Activated T-cell treated with anti-CD3 and anti-CD28 coated beads, Interleukin-2, amount 50 U/mL, for 72 hours (primary cell): ENCODE results near the gene HOXD12. TPM values are rescaled to one million over a fixed set of nuclear protein-coding genes. Genes with fewer than 3 reads are reported as not detected.

Source experiments
- ATAC-seq, 2 donors: fragments of 150-1000 bp; cut with Tn5 transposase; replicated peaks in 1 of 2; 2 replicates each; pipeline ENCODE4 v1.10.0; 2021; ENCODE audit warnings: moderate library complexity in 2 of 2, mild to moderate bottlenecking in 1 of 2
- DNase-seq, 2 donors: peaks; one replicate each; pipeline ENCODE4 v3.0.0; 2021 to 2022; ENCODE audit warnings: mixed read lengths in 1 of 2
- H3K27ac Mint-ChIP-seq: one replicate; pipeline ENCODE4 v1.8.0; 2022; ENCODE audit warnings: mild to moderate bottlenecking, moderate library complexity, mixed read lengths
- H3K27me3 Mint-ChIP-seq: one replicate; pipeline ENCODE4 v1.8.0; 2022; ENCODE audit warnings: low read depth, mixed read lengths
- H3K36me3 Mint-ChIP-seq, 2 donors: one replicate each; pipeline ENCODE4 v1.8.0; 2022; ENCODE audit warnings: mixed read lengths in 2 of 2, mild to moderate bottlenecking in 1 of 2; ENCODE audit not compliant: insufficient read depth in 2 of 2
- H3K4me1 Mint-ChIP-seq: one replicate; pipeline ENCODE4 v1.8.0; 2022; ENCODE audit warnings: low read depth, mixed read lengths
- H3K4me3 Mint-ChIP-seq, 2 donors: one replicate each; pipeline ENCODE4 v1.8.0; 2022; ENCODE audit warnings: mild to moderate bottlenecking in 2 of 2, mixed read lengths in 2 of 2, moderate library complexity in 2 of 2
- H3K9me3 Mint-ChIP-seq, 2 donors: one replicate each; pipeline ENCODE4 v1.8.0; 2022; ENCODE audit warnings: mixed read lengths in 2 of 2
- total RNA-seq, 2 donors: library from RNA; stranded (reverse); gene quantifications; one replicate each; pipeline ENCODE4 v1.2.3, GENCODE V29; 2022

HOXD12 gene
- total RNA-seq, 2 donors from 2014 or later: not detected

GRCh38 chr2:176126929-176127773 lies 27.6 kb downstream of the HOXD12 start:
- H3K4me3 Mint-ChIP-seq: no peak overlapping the region
- peak overlapping the region; percentile 63 for H3K27ac Mint-ChIP-seq
- H3K27me3 Mint-ChIP-seq: peaks cover 75% of the 10 kb centered on the region
- no peak for ATAC-seq
- H3K4me1 Mint-ChIP-seq: peaks cover 42% of the 10 kb centered on the region
- DNase-seq: peak; percentile 61 to 67
- peaks cover 0 to 2% of the 10 kb centered on the region in 2 donors for H3K36me3 Mint-ChIP-seq
- H3K9me3 Mint-ChIP-seq: no peaks in the 10 kb centered on the region

DNA sequence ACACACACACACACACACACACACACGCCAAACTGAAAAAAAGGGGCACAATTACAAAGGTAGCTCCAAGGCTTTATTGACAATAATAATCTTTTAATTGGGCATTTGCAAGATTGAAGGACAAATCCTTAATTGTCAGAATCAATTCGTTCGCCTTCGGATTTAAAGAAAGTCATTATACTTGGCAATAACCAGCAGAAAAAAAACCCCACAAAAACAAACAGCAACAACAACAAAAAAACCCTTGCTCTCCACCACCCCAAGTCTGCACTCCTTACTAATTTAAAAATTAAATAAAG lies 28.1 kb downstream of the HOXD12 start:
- Mint-ChIP-seq H3K4me1 (peaks cover 46% of the 10 kb centered on the region), H3K9me3 (no peaks in the 10 kb centered on the region), H3K27ac (peak overlapping the region; percentile 74), H3K27me3 (peaks cover 81% of the 10 kb centered on the region), H3K36me3 (peaks cover 0 to 5% of the 10 kb centered on the region in 2 donors), H3K4me3 (no peak overlapping the region)
- no peak for ATAC-seq
- no peak for DNase-seq

DNA sequence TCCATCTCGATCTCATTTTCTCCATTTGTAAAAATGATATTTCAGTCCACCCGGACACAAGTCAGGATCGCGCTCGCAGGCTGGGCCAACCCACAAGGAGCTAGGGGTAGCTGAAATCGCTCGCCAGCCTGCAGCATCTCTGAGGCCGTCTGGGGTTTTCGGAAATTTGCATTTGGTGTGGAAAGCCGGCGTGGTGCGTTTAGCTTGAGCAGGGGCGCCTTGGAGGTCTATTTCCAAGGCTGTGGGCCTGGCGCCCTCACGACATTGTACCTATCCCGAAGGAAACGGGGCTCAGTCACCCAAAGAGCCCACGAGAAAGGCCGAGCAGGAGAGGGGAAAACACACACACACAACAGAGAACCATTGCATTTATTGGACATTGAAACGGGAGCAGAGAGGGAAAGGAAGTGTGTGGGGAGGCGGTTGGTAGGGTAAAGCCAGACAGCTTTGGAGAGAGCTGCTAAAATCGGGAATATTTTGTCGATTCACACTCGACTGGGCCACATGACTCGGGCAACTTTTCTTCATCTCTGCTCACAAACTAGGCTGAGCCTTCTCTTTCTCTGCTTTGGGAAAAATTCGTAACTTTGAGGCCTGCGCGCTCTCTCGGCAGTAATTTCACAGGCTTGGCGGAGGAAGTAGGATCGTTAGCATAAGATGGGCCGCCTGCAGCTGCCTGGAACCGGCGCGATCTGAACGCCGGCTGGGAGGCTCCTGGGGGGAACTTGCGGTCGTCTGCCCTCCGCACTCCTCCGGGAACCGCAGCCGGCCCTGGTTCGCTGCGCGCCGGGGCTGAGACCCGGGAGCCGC lies 28.8 kb downstream of the HOXD12 start:
- DNase-seq (no peak), ATAC-seq (no peak)
- Mint-ChIP-seq H3K4me1 (peaks cover 46% of the 10 kb centered on the region), H3K36me3 (peaks cover 0 to 5% of the 10 kb centered on the region in 2 donors), H3K9me3 (no peaks in the 10 kb centered on the region), H3K27me3 (peaks cover 86% of the 10 kb centered on the region), H3K4me3 (peak overlapping the region; percentile 44 to 65), H3K27ac (peak overlapping the region; percentile 74)

DNA sequence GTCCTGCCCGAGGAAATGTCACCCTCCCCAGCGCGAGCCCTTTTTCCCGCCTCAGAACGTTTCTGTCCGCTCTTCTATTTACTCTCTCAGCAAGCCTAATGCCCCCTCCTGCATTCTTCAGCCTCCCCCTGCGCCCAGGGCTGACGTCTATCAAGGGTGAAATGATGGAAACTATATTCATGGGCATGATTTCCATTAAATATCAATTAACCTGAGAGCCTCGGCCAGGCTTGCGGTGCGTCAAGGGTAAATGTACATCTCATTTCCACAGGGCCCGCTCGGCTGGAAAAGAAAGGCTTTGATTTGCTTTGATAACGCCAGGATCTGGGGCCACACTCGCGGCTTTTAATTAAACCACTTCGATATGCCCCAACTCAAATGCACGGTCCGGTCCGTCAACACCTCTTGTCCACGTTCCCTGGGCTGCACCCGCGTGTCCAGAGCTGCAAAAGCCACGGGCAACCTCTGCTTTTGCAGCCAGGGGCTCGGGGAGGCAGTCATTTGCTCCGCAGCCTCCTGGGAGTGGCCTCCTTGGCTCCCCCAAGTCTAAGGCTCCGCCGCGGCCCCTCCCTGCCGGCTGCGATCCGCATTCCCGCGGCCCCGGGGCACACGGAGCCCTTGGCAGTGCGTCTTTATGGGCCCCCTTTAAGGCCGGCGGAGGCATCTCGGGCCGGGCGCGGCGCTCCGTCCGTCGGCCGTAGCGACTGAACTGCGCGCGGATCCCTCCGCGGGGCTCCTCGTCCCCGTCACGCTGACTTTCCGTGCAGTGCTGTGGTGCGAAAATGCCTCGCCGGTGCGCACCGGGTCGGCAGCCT lies 29.6 kb downstream of the HOXD12 start, which contains the start of gene HOXD8:
HOXD8 (plus strand) TSS at position 724 of the 815 bp plus-strand sequence. CDS start 662 bp downstream, outside the sequence.
- H3K36me3 Mint-ChIP-seq: peaks cover 0 to 5% of the 10 kb centered on the region in 2 donors
- peaks cover 46% of the 10 kb centered on the region for H3K4me1 Mint-ChIP-seq
- peak in 1 of 2 donors; percentile 40 for ATAC-seq
- peak; percentile 35 to 44 for DNase-seq
- H3K9me3 Mint-ChIP-seq: no peaks in the 10 kb centered on the region
- peak within 1 kb of the TSS; percentile 45 to 74 for H3K4me3 Mint-ChIP-seq
- H3K27ac Mint-ChIP-seq: peak within 1 kb of the TSS; percentile 74
- H3K27me3 Mint-ChIP-seq: peaks cover 86% of the 10 kb centered on the region

GRCh38 chr2:176129813-176130146 lies 30.2 kb downstream of the HOXD12 start:
- Mint-ChIP-seq H3K4me3 (peak overlapping the region; percentile 45 to 65), H3K9me3 (no peaks in the 10 kb centered on the region), H3K27me3 (peaks cover 86% of the 10 kb centered on the region), H3K36me3 (peaks cover 0 to 4% of the 10 kb centered on the region in 2 donors), H3K4me1 (peaks cover 46% of the 10 kb centered on the region), H3K27ac (no peak overlapping the region)
- peak; percentile 16 to 22 for ATAC-seq
- no peak for DNase-seq

DNA sequence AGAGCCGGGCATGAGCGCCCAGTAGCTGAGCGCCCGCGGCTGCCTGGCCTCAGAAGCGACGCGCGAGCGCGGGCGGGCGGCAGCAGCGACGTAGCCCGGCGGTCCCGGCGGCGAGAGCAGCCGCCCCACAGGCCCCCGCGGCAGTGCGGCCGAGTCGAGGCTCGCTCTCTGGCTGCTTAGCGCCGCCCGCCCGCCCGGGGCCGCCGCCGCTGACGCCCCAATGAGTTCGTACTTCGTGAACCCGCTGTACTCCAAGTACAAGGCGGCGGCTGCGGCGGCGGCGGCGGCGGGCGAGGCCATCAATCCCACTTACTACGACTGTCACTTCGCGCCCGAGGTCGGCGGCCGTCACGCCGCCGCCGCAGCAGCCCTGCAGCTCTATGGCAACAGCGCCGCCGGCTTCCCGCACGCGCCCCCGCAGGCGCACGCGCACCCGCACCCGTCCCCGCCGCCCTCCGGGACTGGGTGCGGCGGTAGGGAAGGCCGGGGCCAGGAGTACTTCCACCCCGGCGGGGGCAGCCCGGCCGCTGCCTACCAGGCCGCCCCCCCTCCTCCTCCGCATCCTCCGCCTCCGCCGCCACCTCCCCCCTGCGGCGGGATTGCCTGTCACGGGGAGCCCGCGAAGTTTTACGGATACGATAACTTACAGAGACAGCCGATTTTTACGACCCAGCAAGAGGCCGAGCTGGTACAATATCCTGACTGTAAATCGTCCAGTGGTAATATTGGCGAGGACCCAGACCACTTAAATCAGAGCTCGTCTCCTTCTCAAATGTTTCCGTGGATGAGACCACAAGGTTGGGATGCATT lies 30.8 kb downstream of the HOXD12 start:
- no peaks in the 10 kb centered on the region for H3K9me3 Mint-ChIP-seq
- H3K36me3 Mint-ChIP-seq: peaks cover 0 to 3% of the 10 kb centered on the region in 2 donors
- H3K27ac Mint-ChIP-seq: peak overlapping the region; percentile 93
- peaks cover 86% of the 10 kb centered on the region for H3K27me3 Mint-ChIP-seq
- H3K4me1 Mint-ChIP-seq: peaks cover 49% of the 10 kb centered on the region
- DNase-seq: peak; percentile 42 to 50
- H3K4me3 Mint-ChIP-seq: peak overlapping the region; percentile 74 to 84
- ATAC-seq: peak; percentile 47 to 50

GRCh38 chr2:176130957-176131847 lies 31.6 kb downstream of the HOXD12 start:
- Mint-ChIP-seq H3K4me1 (peaks cover 56% of the 10 kb centered on the region), H3K36me3 (peaks cover 1 to 5% of the 10 kb centered on the region in 2 donors), H3K27me3 (peaks cover 86% of the 10 kb centered on the region), H3K4me3 (peak overlapping the region; percentile 74 to 84), H3K9me3 (no peaks in the 10 kb centered on the region), H3K27ac (peak overlapping the region; percentile 93)
- DNase-seq (no peak), ATAC-seq (no peak)

DNA sequence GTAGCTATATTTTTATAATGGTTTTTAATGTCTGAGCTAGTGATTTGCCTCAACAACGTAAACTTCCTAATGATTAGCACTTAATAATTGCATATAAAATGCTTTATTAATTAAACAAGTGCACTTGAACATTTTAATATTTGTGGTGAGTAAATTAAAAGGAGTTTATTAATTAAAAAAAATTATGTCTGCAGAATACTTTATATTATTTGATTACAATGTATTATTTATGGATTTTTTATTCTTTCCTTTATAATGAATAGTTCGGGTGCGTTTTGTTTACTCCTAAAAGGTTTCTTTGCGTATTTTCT lies 32.2 kb downstream of the HOXD12 start:
- H3K9me3 Mint-ChIP-seq: no peaks in the 10 kb centered on the region
- ATAC-seq: no peak
- H3K4me1 Mint-ChIP-seq: peaks cover 55% of the 10 kb centered on the region
- DNase-seq: no peak
- H3K4me3 Mint-ChIP-seq: peak overlapping the region; percentile 67 to 83
- peaks cover 1 to 5% of the 10 kb centered on the region in 2 donors for H3K36me3 Mint-ChIP-seq
- H3K27ac Mint-ChIP-seq: peak overlapping the region; percentile 74
- H3K27me3 Mint-ChIP-seq: peaks cover 83% of the 10 kb centered on the region

DNA sequence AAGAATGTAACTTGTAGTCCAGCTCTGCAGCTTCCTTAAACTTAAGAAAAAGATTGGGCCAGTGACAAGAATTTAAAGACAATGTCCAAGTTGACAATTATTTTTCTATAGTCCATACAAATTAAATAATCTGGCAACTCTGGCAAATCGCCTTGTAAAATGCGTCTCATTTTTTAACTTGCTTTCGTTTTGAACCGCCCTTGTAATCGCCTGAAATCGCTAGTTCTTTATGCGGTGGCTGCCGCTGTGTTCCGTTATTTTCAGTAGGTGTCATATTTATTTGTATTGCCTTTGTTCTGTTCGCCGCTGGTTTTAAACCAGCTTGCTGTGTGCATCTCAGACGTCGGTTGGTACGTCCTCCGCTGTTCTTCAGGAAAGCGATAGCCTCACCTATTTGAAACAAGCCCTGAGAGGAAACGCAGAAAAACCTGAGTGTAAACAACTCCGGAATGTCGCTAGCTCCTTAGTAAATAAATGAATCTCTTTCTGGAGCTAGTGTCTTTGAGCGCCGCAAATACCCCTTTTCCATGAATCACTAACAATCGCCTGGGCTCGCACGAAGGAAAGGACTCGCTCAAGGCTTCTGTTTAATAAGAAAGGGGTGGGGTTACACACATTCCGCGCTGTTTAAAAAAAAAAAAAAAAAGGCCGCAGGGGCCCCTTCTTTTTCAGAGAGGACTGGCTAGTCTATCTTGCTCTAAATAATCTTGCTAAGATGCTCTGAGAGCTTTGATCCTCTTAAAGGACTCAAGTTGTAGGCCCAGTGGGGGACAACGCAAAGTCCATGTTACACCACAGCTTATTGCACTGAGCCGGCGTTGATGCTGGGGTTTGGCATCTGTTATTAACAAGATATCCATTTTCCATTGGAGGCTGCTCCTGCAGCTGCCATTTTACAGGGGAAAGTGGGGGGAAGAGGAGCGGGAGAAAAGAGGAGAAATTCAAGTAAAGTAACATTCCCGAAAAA lies 32.9 kb downstream of the HOXD12 start:
- Mint-ChIP-seq H3K27me3 (peaks cover 83% of the 10 kb centered on the region), H3K4me3 (peak overlapping the region; percentile 67 to 83), H3K27ac (peak overlapping the region; percentile 74), H3K4me1 (peaks cover 55% of the 10 kb centered on the region), H3K36me3 (peaks cover 2 to 5% of the 10 kb centered on the region in 2 donors), H3K9me3 (no peaks in the 10 kb centered on the region)
- ATAC-seq (no peak), DNase-seq (no peak)

DNA sequence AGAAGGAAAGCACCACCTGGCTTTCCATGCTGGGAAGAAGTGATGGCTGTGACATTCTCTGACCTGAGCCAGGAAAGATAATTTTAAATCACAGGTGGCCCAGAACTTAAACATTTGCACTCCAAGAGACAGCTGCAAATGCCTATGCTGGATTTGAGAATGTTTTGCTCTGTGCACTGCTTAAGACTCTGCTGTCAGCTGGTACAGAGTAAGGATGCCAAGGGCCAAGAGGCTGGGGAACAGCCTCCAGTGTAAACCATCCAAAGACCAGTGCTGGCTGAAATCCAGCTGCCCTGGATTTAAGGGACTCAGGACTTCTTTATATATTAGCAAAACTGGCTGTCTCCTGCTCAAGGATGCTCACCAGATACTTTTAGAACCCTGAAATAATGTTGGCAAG lies 33.8 kb downstream of the HOXD12 start:
- H3K4me1 Mint-ChIP-seq: peaks cover 54% of the 10 kb centered on the region
- no peak overlapping the region for H3K4me3 Mint-ChIP-seq
- no peak for DNase-seq

GRCh38 chr2:176134035-176134434 lies 34.4 kb downstream of the HOXD12 start:
- no peak overlapping the region for H3K27ac Mint-ChIP-seq
- no peaks in the 10 kb centered on the region for H3K9me3 Mint-ChIP-seq
- H3K4me3 Mint-ChIP-seq: no peak overlapping the region
- peaks cover 6 to 11% of the 10 kb centered on the region in 2 donors for H3K36me3 Mint-ChIP-seq
- peak in 1 of 2 donors; percentile 34 for ATAC-seq
- DNase-seq: no peak
- H3K4me1 Mint-ChIP-seq: peaks cover 54% of the 10 kb centered on the region
- peaks cover 83% of the 10 kb centered on the region for H3K27me3 Mint-ChIP-seq

More for the DNA sequence above, 33.8 kb downstream of the HOXD12 start:
- no peak overlapping the region for H3K27ac Mint-ChIP-seq
- H3K27me3 Mint-ChIP-seq: peaks cover 83% of the 10 kb centered on the region
- no peak for ATAC-seq
- no peaks in the 10 kb centered on the region for H3K9me3 Mint-ChIP-seq
- H3K36me3 Mint-ChIP-seq: peaks cover 3 to 7% of the 10 kb centered on the region in 2 donors
